GM19025 (cell line): ENCODE results near the gene WNT3A.

Experiments
- ATAC-seq: cut with Tn5 transposase; IDR thresholded peaks from one replicate; pipeline ENCODE4 v1.9.1; 2021; ENCODE audit warnings: mild to moderate bottlenecking, low read depth, moderate library complexity; ENCODE audit not compliant: unreplicated experiment

Gene WNT3A

DNA sequence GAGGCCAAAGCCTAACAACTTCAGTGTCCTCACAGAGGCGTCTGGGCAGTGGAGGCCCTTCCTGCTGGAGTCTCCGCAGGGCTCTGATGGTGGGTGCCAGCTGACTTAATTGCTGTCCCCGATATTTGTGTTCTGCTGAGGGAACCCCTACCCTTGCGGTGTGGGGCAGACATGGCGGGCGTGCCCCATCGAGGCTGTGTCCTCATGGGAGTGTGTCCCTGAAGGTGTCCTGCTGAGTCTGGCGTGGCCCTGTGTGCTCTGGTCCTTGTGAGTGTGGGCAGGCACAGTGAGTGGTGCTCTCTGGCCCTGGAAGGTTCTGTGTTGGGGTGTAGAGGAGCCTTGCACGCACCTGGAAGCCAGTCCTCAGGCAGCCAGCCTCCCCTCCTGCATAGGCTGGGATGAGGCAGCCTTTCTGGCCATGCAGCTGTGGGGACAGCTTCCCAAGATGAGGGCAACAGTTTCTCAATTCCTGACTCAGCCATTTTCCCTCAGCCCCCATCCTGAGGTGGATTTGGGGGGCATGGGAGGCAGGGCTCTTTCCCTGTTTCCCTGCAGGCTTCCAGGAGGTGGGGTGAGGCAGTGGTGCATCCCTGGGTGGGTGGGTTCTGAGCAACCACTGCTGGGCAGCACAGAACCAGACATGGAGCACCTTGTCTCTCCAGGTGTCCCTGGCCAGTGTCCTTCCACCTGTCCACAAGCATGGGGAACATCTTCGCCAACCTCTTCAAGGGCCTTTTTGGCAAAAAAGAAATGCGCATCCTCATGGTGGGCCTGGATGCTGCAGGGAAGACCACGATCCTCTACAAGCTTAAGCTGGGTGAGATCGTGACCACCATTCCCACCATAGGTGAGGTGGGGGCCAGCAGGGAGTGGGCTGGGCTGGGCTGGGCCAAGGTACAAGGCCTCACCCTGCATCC is 89.9 kb downstream of the WNT3A start:
- ATAC-seq, result no peak

DNA sequence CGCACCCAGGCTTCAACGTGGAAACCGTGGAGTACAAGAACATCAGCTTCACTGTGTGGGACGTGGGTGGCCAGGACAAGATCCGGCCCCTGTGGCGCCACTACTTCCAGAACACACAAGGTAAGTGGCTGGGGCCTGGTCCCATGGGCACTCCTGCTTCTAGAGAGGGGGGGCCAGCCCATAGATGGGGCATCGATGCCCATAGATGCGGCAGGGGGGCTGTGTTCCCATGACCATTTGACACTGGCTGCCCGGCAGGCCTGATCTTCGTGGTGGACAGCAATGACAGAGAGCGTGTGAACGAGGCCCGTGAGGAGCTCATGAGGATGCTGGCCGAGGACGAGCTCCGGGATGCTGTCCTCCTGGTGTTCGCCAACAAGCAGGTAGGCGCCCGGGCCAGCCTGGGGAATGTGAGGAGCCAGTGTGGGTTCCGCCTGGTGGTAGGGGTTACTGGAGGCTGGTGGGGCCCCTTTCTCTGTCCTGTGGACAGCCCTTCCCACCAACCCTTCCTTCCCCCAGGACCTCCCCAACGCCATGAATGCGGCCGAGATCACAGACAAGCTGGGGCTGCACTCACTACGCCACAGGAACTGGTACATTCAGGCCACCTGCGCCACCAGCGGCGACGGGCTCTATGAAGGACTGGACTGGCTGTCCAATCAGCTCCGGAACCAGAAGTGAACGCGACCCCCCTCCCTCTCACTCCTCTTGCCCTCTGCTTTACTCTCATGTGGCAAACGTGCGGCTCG is 90.7 kb downstream of the WNT3A start:
- no peak for ATAC-seq

- no peak for ATAC-seq
Measured at GRCh38 chr1:228098323-228098931, 91.6 kb downstream of the WNT3A start.

DNA sequence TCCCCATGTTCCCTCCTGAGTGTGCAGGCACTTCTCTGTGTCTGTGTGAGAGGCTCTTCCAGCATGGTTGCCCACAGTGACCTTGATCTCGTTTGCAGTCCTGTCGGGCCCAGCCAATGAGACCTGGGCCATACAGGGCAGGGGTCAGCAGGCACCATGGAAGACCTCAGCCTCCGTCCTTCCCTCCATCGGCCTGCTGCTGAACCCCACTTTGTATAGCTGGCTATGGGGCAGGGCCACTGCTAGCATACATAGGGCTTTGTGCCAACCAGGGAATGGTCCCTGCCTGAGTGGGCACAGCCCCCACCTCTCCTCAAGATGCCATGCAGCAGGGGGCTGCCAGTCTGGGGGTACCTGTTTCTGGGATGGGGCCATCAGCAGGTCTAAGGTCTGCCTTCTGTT is 92.5 kb downstream of the WNT3A start:
- no peak for ATAC-seq

DNA sequence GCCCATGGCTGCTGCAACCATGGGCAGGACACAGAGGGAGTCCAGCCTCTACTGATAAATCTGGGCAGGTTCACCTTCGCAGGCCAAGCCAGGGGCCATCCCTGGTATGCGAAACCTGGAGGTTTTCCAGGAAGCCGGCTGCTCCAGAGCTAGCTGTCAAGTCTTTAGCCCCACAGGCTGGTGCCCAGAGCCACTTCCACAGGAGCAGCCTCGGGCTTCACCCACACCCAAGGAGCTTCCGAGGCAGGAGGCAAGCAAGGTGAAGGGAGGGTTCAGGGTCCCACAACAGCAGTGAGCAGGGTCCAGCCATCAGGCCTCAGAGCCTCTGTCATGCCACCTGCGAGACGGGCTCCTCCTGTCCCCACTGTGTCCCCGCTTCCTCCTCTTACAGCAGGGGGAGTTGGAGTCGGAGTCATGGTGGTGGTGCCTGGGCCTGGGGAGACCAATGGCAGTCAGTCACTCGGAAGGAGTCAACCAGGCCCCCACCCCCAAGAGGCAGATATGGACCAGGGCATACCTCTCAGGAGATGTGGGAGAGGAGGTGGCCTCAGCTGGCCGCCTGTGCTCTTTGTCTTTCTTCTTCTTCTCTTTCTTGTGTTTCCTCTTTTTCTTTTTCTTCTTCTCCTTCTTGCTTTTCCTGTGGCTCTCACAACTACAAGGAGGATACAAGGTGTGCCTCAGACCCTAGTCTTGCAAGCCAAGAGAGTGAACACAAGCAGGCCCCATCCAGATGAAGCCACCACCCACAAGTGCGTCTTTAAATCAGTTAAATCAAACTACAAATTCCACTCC is 94.2 kb downstream of the WNT3A start:
- no peak for ATAC-seq

DNA sequence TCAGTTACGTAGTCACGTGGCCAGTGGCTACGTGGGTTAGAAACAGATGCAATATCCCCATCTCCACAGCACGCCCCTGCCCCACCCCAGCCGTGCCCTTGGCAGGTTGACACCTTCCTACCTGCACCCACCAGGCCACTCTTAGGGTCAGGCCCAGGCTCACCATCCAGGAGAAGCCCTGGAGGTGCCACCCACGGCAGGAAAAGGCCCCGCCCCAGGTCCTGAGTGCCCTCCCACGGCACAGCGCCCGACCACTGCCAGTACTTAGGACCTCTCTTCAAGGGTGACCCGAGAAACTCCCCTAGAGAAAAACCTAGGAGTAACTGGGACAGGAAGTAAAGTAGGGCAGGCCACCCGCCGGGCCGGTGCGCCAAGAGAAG is 94.8 kb downstream of the WNT3A start:
- no peak for ATAC-seq

DNA sequence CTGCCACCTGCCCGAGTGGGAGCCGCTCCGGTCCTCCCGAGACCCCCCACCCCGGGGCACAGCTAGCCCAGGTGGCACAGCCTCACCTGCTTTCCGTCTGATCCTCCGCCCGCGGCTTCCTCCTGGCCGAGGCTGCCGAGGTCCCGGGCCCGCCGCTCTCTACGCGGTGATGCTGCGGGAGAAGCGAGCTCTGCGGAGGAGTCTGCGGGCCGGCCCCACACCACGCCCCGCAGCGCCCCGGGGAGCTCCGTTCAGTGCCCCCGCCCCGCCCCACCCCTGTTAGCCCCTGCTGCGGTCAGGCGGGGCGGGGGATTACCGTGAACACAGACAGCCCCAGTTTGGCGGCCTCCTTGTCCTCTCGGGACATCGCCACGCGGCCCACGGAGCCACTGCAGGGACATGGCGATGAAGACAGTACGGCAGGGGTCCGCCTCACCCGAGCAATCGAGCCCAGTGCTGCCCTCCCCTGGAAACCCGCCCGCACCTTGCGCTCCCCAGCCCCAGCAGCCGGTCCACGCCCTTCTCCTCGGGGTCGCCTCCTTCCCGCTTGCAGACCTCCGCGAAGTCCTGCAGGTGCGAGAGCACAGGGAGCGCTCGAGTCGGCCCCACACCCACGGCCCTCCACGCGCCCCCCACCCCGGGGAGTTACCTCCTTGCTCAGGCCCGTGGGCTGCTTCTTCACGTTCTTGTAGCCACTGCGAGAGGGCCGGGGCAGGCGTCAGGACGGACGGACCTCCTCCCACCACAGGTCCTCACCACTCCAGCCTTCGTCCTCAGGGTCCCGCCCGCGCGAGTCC is 95.4 kb downstream of the WNT3A start:
- ATAC-seq, result peak; percentile 12

GRCh38 chr1:228102791-228103620 is 96.2 kb downstream of the WNT3A start, which contains the start of gene C1orf35:
TSS of gene C1orf35 (minus strand) at chr1:228103325. CDS start at chr1:228103227, 98 bp downstream.
- ATAC-seq, result peak; percentile 69

GRCh38 chr1:228104526-228105269 is 97.9 kb downstream of the WNT3A start:
- no peak for ATAC-seq

GRCh38 chr1:228105270-228105995 is 98.6 kb downstream of the WNT3A start:
- no peak for ATAC-seq

GRCh38 chr1:228105996-228106799 is 99.4 kb downstream of the WNT3A start:
- ATAC-seq, result no peak

DNA sequence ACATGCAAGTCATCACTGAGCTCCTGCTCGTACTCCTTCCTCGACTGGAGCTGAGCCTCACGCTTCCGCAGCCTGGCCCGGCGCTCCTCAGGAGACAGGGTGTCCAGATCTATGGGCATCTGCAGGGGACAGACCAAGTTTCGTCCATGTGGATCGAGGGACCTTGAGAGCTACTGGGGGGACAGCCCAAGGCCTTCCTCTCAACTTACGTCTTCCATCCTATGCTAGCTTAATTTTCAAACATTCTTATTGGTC is 99.9 kb downstream of the WNT3A start:
- no peak for ATAC-seq

GRCh38 chr1:228107636-228108035 is 100.8 kb downstream of the WNT3A start:
- no peak for ATAC-seq

- no peak for ATAC-seq
Measured at GRCh38 chr1:228108055-228108690, 101.4 kb downstream of the WNT3A start.

DNA sequence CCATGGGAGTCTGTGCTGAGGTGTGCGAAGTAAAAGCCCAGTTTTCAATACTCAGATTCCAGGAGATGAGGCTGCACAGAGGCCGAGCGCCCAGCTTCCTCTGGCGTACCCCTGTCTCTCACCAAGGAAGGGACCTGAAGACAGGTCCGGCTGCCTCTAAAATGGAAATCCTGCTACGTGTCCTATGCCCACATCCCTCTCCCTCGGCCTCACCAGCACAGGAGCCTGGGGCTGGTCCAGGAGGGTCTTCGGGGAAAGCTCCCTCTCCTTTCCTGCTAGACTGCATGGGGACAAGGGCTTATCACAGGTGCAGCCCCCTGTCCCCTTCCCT is 101.9 kb downstream of the WNT3A start:
- no peak for ATAC-seq
